Fibroblast of skin of scalp (primary cell): ENCODE results near the gene AWAT2.

Experiments used
- DNase-seq: peaks from one replicate; pipeline ENCODE4 v3.0.0-alpha.2; 2013

AWAT2 gene

DNA sequence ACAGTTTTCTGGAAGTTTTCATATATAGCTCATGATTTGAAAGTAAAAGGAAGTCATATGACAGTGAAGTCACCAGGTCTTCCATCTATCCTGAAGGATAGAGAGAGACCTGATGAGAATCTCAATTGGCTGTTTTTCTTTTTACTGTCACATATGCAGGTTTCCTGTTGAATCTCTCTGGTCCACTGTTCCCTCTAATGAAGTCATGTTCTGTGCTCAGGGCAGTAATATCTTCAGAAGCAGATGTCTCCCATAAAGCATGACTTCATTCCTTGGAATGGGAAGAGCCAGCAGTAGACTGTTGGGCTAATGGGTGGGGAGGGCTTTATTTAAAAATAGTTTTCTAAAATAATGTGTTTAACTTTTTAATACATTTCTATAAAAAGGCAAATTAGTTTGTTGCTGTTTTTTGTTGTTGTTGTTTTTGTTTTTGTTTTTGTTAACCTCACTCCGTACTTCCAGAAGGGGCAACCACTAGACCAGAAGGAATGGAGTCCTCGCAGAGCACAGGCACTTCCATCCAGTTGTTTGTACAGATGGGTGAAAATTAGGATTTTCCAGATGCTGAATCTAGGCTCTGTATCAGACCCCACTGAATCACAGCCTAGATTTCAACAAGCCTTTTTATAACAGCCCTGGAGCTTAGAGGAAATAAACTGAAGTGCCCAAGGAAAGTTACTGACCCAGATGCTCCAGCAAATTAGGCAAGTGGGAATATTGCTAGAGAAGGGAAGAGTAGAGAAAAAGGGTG lies 54.2 kb downstream of the AWAT2 start:
- no peak for DNase-seq

DNA sequence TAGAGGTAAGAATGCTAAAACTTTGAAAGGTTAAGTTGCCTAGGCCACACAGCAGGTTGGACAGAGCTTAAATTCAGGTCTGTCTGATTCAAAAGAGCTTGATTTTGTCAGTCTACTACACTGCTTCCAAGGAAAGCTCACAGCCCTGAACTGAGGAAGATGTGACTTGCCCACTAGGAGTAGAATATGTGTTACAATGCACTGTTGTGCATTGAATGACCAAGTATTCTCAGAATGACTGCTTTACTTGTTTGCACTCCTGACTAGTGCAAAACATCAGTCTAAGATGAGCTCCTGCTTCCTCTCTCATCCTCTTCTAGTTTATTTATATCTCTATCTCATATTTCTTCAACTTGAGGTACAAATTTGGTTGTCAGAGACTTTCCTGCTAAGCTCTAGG lies 56.2 kb downstream of the AWAT2 start:
- no peak for DNase-seq

DNA sequence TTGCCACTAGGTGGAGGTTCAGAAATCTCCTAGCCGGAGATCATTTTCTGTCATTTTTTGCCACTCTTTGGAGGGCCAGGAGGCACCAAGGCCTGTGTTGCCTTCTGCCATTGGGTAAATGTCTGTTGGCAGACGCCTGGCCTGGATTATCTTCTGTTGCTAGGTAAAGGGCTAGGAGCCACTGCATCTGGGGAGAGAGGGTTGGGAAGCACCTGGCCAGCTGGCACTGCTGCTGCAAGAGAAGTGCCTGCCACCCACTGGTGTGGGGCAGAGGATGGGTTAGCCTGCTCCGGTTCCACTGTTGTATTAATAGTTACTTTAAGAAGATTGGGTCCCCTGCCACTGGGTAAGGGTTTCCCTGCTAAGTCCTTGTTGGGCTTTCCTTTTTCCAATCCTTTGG lies 58.1 kb downstream of the AWAT2 start:
- no peak for DNase-seq
